NCI-H2081 treated with DMSO at 0.1 percent for 48 hours (cell line): ENCODE data around the gene CTNNBL1.

Experiments
- DNase-seq: peaks from one replicate; lab custom pipeline; 2025; lab: John Stamatoyannopoulos, UW

The CTNNBL1 gene

DNA sequence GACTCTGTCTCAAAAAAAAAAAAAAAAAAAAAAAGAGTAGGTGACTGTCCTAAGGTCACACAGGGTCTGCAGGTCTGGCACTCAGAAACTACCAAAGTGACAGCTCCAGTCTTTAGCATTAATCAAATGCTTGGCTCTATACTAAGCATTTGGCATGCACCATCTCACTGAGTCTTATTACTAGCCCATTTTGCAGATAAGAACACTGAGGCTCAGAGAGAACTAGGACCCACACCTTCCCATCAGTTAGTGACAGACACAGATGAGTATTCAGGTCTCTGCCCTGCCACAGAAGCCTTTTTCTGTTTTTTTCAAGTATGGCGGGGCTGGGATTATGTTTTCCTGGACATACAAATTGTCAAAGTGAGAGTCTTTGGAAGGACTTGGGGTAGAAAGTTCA is 186.0 kb downstream of the CTNNBL1 start:
- no peak for DNase-seq

DNA sequence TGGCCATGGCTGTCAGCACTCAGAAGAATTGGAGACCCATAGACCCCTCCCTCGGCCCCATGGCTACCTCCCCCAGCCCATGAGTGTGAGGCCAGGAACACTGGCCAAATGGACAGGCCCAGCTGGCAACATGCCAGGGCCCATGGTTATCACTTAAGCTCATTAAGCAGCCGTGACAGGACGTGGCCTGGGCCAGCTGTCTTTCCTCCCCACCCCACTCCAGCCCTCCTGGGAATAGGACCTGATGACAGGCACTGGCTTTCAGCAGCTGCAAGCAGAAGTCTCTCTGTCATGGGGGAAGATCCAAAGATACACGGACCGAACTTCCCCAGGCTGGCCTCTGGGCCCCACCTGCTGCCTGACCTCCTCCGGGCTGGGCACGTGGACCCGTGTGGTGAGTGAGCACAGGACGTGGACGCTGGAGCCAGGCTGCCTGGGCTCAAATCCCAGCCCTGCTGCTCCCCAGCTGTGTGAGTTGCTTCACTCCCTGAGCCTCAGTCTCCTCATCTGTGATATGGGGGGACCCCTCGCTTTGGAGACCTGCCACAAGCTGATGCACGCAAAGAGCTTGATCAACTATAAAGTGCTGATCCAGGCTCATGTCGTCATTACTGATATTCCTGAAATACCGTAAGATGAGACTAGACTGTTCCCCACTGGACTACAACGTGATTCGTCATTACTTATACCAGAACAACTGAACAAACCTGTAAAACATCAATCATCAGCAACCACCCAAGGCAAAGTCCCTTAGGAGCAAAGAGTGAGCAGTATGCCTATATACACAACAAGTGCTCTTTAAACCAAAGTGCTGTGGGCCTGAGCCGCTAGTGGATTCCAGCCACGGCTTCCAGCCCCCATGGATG is 187.1 kb downstream of the CTNNBL1 start:
- no peak for DNase-seq

DNA sequence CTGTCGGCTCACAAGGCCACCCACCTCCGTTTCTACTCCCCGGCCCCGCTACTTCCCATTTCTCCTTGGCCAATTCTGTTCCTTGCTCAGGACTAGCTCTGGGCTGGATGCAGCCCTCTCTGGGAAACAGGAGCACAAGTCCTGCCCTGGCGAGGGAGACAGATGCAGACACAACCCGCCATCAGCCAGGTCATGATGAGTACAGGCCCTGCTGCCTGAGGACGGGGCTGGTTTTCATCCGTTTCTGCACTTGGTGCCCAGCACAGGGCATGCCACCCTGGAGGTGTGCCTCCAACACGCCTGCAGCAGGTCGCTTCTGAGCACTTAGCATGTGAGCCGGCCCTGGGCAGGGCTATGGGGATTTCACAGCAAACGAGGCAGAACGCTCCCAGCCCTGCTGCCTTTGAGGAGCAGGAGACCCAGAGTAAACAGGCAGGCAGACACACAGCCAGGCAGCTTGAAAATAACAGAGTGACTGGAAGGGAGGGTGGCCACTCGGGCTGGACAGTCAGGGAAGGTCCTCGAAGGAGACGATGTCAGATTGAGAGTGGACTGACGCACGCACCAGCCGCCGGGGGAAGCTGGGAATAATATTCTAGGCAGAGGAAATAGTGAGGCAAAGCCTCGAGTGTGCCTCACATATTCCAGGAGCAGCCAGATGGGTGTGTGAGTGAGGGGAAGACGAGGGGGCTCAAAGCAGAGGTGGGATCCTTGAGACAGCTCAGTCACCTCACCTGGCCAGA is 187.9 kb downstream of the CTNNBL1 start:
- DNase-seq = no peak

DNA sequence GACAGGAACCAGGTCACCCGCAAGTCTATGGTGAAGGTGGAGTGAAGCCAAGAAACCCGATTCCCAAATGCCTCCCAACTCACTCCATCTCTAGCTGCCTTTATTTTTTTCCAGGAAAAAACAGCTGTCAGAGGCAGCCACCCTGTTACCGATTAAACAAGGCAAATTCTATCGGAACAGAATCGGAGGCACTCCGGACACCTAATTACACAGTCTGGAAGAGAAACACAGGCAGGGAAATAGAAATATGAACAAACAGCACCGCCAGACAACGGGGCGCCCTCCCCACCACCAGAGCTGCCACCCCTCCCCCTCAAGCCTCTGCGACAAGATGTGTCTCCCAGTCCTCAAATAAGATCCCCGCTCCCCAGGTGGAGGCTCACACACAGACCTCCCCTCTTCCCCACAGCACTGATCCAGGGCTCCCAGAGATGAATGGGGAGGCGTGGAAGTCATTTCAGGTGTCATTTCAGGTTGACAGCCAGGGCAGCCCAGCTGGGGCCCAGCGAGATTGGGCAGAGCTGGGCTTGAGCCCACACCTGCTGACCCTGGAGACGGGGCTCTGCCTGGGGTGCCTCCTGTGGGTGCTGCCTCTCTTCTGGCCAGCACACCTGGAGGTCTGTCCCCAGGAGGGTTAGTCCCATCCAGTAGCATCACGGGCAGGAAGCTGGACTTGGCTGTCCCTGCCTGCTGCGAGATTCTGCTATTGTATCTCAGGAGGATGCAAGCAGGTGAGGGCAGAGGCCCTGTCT is 189.3 kb downstream of the CTNNBL1 start:
- DNase-seq = no peak

DNA sequence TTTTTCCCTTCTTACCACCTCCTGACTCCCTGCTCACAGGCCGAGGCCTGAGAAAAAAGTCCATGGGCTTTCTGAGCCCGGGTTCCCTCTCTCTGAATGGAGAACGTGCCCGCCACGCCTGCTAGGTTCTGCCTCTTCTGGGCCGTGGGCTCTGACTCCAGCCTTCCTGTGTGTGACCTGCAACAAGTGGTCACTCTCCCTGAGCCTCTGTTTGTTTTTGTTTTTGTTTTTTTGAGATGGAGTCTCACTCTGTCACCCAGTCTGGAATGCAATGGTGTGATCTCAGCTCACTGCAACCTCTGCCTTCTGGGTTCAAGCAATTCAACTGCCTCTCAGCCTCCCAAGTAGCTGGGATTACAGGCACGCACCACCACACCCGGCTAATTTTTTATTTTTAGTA is 191.2 kb downstream of the CTNNBL1 start:
- DNase-seq = no peak

DNA sequence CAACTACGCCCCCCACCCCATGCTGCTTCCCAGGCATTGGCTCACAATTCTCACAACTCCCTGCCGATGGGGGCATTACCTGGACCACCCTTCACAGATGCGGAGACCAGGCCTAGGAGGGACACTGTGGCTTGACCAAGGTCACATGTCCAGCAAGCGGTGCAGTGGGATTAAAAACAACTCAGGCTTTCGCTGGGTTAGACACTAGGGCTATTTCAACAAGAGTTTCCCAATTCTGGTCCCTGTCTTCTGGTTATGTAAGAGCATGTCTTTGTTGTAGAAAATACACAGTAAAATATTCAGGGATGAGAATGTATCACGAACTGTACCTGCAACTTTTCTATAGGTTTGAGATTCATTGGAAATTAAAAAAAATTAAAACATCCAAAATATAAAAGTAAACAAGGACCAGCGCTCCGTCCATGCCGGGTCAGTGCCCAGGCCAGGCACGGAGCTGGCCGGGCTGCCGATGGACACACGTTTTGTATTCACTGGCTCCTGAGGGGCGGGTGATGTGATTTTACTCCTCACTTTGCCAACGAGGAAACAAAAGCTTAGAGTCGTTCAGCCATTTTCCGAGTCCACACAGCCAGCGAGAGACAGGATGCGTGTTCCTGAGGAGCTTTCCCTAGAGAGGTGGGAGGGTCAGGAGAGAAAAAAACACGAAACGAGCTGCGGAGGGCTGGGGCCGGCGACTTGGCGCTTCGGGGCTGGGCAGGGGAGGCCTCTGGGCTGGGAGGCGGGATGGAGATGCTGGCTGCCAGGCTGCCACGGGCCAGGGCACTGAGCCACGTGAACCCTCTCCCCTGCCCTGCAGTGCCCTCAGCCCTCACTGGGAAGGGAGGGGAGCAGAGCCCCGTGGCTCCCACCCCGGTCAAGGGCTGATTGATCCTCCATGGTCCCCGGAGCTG is 192.0 kb downstream of the CTNNBL1 start:
- no peak for DNase-seq

DNA sequence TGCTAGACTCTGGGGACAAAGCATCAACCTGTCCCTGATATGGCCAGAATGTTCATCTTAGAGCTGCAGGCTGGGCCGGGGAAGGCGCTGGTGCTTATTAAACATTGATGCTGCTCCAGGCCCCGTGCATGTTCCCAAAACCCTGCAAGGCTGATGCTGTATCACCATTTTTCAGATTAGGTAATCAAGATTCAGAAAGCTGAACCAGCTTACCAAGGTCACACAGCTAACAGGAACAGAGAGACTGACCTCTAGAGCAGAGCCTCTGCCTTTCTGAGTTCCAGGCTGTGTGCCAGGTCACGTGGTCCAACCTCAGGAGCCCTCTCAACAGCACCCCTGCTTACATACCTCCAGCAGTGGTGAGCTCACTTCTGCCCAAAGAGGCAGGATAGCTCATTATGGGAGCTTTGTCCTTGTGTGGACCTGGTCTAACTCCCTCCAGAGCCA is 193.0 kb downstream of the CTNNBL1 start:
- no peak for DNase-seq

DNA sequence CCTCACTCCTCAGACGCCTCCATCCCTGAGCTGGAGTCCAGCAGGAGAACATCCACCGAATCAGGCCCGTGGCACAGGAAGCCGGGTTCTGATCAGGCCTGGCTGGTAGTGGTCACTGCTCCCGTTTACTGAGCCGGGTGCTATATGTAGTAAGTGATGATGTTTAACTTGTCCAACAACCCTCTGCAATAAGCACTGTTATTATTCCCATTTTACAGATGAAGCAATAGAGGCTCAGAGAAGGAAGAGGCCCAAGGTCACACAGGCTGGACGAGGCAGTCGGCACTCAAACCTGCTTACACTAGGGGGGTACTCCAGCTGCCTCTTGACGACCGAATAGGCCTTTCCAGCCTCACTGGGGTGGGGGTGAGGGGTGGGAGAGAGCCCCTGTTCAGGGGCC is 194.8 kb downstream of the CTNNBL1 start:
- DNase-seq = no peak

DNA sequence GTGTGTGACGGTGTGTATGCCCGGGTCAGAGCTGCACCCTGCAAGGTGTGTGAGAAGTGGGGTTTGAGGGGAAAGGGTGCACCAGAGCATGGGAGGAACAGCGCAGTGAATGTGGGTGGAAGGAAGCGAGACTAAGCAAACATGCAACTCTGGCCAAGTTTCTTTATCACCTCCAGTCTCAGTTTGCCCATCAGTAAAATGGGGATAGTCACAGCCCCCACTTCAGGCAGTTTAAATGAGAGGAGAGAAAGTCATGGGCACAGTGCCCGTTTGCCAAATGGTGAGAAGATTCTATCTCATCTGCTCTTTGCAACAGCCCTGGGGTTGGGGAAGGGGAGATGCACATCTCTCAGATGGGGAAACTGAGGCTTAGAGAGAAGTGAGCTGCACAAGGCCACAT is 196.3 kb downstream of the CTNNBL1 start:
- no peak for DNase-seq

DNA sequence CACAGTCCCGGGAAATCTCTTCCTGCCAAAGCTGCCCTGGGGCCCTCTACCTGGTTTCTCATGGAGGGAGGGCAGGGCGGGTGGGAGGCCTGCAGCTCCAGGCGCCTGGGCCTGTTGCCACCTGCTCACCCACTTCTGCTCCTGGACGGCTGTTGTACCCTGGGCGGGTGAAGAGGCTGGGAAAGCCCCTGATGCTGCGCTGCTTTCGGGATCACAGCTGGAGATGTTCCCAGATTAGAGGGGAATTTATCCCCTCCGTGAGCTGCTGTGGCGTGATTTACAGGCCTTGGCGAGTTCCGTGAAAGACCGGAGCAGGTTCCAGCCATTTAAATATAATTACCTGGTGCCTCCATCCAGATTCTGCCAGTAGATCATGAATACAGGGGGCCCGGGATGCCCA is 196.8 kb downstream of the CTNNBL1 start:
- DNase-seq = no peak

DNA sequence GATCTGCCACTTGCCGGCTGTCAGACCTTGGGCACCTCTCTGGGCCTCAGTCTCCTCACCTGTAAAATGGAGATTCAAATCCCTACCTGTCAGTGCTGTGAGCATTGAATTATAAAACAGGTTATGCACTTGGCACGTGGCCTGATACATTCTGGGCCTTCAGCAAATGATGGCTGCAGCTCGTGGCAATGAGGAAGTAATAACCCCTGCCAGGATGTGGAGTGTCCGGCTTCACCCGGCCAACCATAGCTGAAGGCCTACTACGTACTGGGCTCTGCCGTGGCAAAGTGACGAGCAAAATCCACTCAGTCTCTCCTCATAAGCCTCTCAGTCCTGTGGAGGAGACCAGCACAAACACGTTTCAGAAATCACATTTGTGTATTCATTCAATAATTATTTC is 198.2 kb downstream of the CTNNBL1 start:
- no peak for DNase-seq

DNA sequence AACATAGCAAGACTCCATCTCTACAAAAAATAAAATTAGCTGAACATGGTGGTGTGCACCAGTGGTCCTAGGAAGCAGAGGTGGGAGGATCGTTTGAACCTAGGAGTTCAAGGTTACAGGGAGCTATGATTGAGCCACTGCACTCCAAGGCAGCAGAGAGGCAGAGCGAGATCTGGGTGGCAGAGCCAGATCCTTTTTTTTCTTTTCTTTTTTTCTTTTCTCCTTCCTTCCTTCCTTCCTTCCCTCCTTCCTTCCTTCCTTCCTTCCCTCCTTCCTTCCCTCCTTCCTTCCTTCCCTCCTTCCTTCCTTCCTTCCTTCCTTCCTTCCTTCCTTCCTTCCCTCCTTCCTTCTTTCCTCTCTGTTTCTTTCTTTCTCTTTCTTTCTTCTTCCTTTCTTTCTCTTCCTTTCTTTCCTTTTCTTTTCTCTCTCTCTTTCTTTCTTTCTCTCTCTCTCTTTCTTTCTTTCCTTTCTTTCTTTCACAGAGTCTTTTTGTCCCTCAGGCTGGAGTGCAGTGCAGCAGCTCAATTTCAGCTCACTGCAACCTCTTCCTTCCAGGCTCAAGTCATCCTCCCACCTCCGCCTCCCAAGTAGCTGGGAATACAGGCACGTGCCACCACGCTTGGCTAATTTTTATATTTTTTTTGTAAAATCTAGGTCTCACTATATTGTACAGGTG is 199.9 kb downstream of the CTNNBL1 start:
- no peak for DNase-seq

DNA sequence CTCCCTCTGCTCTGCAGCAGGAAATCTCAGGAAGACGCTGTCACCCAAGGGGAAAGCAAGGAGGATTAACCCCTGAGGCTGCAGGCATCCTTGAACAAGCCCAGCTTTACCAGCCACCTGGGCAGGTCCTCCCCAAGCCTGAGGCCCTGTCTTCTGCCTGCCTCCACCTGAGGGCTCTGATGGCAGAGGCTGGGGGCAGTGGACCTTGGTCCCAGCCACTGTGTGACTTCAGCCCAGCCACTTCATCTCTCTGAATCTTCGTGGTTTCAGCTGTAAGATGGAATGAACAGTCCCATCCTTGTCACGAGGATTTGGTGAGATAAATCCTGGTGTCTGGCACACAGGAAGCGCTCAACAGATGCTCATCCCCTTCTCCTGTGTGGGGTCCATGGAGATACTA is 200.6 kb downstream of the CTNNBL1 start:
- no peak for DNase-seq

DNA sequence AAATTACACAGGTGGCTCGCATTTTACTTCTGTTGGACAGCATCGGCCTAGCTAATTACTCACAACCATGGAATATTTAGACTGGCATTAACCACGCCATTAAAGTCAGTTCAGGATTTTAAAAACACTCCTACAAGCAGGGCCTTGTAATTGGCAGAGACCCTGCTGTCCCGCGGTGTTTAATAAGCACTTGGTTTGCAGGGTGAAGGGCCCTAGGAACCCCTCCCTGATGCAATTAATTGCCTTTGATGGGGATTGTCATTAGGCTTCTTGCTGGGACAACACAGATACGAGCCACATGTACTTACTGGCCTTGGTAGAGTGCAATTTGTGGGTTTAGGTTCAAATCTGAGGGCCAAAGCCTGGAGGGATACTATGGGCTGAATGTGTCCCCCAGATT is 201.3 kb downstream of the CTNNBL1 start:
- DNase-seq = no peak

DNA sequence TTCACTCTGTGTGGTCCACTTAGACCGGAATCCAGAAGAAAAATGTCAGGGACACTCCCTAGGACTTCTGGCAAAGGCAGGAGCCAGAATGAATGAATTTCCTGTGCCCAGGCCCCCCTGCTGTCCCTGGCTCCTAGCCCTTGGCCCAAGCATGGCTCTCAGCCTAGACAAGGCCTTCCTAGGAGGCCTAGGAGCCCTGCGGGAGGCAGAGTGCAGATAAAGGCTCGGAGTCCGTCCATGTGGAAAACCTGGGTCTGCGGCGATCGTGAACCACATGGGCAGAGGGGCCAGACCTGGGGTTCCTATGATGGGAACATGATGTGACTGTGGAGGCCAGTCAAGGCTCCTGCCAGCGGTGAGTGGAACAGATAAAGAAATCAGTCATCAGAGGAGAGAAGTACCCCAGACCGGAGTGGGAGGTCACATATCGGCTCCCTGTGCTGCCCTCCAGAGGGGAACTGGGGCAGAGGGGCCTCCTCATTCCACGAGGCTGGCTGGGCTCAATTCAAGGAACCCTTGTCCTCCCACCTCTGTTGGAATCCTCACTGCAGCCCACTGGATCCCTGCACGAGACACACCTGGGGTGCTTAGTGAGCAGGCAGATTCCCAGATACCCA is 203.2 kb downstream of the CTNNBL1 start:
- DNase-seq = no peak

DNA sequence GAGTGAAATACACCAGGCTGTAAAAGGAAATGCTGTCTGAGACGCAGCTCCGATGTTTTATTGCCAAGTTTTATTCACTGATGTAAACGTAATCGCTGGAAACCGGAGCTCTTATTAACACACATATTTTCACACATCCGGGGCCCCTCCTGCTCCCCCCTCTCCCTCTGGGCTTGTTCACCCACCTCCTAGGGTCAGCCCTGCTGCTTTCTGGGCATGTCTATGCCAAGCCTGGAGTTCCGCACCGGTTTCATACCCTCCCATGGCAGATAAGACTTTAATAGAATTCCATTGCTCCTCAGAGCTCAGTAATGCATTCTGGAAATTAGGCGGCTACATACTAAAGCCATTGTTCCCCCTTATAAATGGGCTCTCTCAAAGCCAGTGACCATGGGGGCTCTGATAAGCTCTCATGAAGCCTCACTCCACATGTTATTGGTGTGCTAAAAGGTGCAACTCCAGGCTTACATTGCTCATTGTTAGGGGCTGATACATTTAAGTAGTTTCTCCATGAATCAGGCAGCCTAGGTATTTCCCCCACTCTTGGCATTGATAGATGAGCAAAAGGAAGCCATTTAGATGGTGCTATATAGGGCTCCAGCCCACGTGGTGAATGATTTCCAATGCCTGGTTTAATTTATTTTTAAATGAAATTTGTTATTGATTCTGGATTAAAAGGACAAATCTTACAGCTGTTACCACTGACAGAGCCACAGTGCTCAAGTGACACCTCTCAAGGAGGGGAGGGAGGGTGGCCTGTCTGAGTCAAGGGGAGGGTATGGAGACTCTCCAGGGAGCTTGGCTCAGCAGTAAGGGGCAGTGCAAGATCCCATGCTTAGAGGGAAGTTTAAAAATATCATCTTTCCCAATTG is 204.6 kb downstream of the CTNNBL1 start:
- no peak for DNase-seq

DNA sequence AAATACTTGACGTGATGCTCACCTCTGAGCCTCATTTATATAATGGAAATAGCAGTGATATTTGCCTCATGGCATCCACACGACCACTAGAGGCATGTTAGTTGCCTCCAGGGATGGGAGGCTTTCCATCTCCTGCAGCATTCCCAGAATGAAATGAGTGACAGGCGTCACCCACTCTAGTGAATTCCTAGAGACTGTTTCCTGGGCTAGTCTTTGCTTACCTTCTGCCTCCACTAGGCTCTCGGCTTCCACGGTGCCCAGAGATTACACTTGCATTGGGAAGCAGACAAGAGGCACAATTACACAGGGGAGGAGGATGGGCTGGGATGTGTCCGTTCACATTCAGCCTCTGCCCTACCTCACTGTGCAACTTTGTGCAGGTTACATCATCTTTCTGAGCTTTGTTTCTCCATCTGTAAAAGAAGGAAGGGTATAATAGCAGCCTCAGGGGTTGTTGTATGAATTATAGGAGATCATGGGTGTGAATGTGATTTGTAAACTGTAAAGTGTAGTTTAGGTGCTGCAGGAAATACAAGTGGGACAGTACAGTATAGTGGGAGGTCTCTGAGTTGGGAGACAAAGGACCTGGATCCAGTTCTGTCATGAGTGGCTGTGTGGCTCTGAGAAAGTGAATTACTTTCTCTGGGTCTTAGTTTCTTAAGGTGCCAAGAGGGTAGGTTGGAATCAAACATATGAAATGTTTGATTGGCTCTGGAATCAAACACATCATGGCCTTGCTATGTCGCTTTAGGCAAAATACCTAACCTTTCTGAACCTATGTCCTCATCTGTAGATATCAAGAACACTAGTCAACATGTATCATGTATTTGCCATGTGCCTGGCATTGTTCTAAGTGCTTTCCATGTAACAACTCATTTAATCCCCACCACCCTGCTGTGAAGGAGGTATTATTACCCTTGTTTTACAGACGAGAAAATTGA is 205.5 kb downstream of the CTNNBL1 start:
- DNase-seq = no peak

DNA sequence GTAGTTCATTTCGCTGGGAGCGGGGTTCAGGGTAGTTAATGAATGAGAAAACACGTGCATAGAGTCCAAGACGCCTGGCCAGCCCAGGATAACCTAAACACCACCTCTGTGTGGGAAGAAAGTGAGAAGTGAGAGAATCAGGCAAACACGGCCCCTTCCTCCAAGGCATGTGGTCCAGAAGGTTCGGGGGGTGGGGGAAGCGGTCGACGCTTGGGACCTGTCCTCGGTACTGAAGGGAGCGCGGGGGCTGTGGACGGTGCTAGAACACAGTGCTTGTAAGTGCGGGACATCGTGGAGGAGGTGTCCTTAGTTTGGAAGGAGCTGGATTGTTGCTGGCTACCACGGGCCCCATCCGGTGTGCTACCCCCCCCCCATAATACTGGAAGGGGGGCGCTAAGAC is 207.4 kb downstream of the CTNNBL1 start:
- no peak for DNase-seq
